ENCODE results near the gene ARMC9.

- TF ChIP-seq CTCF (IDR thresholded peaks at IDR 0.05): no peak
- no peak for TF ChIP-seq POLR2A (IDR thresholded peaks at IDR 0.05)
Measured at GRCh38 chr2:231201475-231201814, 3.0 kb downstream of the ARMC9 start.

Data from body of pancreas (tissue), 4 donors.